H9 (cell line): ENCODE measurements around the gene SAXO1. TPM values are rescaled to one million over a fixed set of nuclear protein-coding genes. Genes with fewer than 3 reads are reported as not detected.

Experiments
- DNase-seq: peaks from one replicate; pipeline ENCODE4 v3.0.0-alpha.2; 2017
- H2AFZ ChIP-seq: one replicate; pipeline ENCODE4 v1.6.1; 2013; ENCODE audit warnings: mild to moderate bottlenecking, low read length, control low read depth, moderate library complexity
- H2AK5ac ChIP-seq: 2 replicates; pipeline ENCODE4 v1.6.1; 2013; ENCODE audit warnings: low read length, control low read depth, mixed read lengths; ENCODE audit not compliant: insufficient read length
- H2BK120ac ChIP-seq: one replicate; pipeline ENCODE4 v1.6.1; 2013; ENCODE audit warnings: low read depth, mild to moderate bottlenecking, low read length, control low read depth, inconsistent platforms; ENCODE audit not compliant: poor library complexity, severe bottlenecking
- H2BK12ac ChIP-seq: 2 replicates; pipeline ENCODE4 v1.6.1; 2013; ENCODE audit warnings: low read length, control low read depth, mixed read lengths, low read depth; ENCODE audit not compliant: insufficient read length
- H2BK15ac ChIP-seq: 2 replicates; pipeline ENCODE4 v1.6.1; 2013; ENCODE audit warnings: low read depth, low read length, control low read depth
- H2BK20ac ChIP-seq: one replicate; pipeline ENCODE4 v1.6.1; 2013; ENCODE audit warnings: low read depth, mild to moderate bottlenecking, low read length, control low read depth, inconsistent platforms; ENCODE audit not compliant: poor library complexity, severe bottlenecking
- H2BK5ac ChIP-seq: 2 replicates; pipeline ENCODE4 v1.6.1; 2013; ENCODE audit warnings: low read length, control low read depth, mixed read lengths; ENCODE audit not compliant: insufficient read length
- H3K14ac ChIP-seq: 2 replicates; pipeline ENCODE4 v1.6.1; 2013; ENCODE audit warnings: low read length, control low read depth; ENCODE audit not compliant: insufficient read depth
- H3K18ac ChIP-seq: 2 replicates; pipeline ENCODE4 v1.6.1; 2013; ENCODE audit warnings: low read depth, mild to moderate bottlenecking, mixed read lengths, low read length, control low read depth; ENCODE audit not compliant: insufficient read length
- H3K23ac ChIP-seq: 2 replicates; pipeline ENCODE4 v1.6.1; 2013; ENCODE audit warnings: low read length, control low read depth, mixed read lengths, low read depth; ENCODE audit not compliant: insufficient read length
- H3K23me2 ChIP-seq: 2 replicates; pipeline ENCODE4 v1.6.1; 2013; ENCODE audit warnings: low read depth, mild to moderate bottlenecking, mixed read lengths, low read length, control low read depth; ENCODE audit not compliant: insufficient read length, poor library complexity, severe bottlenecking
- H3K27ac ChIP-seq: 2 replicates; pipeline ENCODE4 v1.5.1; 2013; ENCODE audit warnings: low read length, control low read depth, mixed read lengths, low read depth; ENCODE audit not compliant: insufficient read length
- H3K27me3 ChIP-seq: 2 replicates; pipeline ENCODE4 v1.6.1; 2013; ENCODE audit warnings: low read length, control low read depth, inconsistent platforms; ENCODE audit not compliant: insufficient read depth
- H3K4ac ChIP-seq: 2 replicates; pipeline ENCODE4 v1.6.1; 2013; ENCODE audit warnings: low read depth, mild to moderate bottlenecking, control low read depth, inconsistent platforms, low read length, moderate library complexity
- H3K4me1 ChIP-seq: 2 replicates; pipeline ENCODE4 v1.6.1; 2013; ENCODE audit warnings: low read length, control low read depth, inconsistent platforms; ENCODE audit not compliant: insufficient read depth
- H3K4me2 ChIP-seq: 2 replicates; pipeline ENCODE4 v1.6.1; 2013; ENCODE audit warnings: low read length, control low read depth, mixed read lengths; ENCODE audit not compliant: insufficient read length, insufficient read depth
- H3K56ac ChIP-seq: 2 replicates; pipeline ENCODE4 v1.6.1; 2013; ENCODE audit warnings: low read depth, mild to moderate bottlenecking, mixed read lengths, low read length, control low read depth; ENCODE audit not compliant: insufficient read length
- H3K79me1 ChIP-seq: 2 replicates; pipeline ENCODE4 v1.6.1; 2013; ENCODE audit warnings: low read depth, mild to moderate bottlenecking, moderate library complexity, low read length, control low read depth, inconsistent platforms; ENCODE audit not compliant: insufficient read depth, poor library complexity, severe bottlenecking
- H3K79me2 ChIP-seq: 2 replicates; pipeline ENCODE4 v1.6.1; 2013; ENCODE audit warnings: low read length, control low read depth, inconsistent platforms; ENCODE audit not compliant: insufficient read depth
- H3K9ac ChIP-seq: 2 replicates; pipeline ENCODE4 v1.6.1; 2013; ENCODE audit warnings: low read length, control low read depth, mixed read lengths; ENCODE audit not compliant: insufficient read length; ENCODE audit errors: extremely low read depth
- H3K9me3 ChIP-seq: one replicate; pipeline ENCODE4 v1.6.1; 2013; ENCODE audit warnings: low read depth, low read length, inconsistent platforms; ENCODE audit not compliant: control insufficient read depth
- H3T11ph ChIP-seq: one replicate; pipeline ENCODE4 v1.6.1; 2013; ENCODE audit warnings: mild to moderate bottlenecking, low read length, control low read depth, inconsistent platforms
- H4K20me1 ChIP-seq: one replicate; pipeline ENCODE4 v1.6.1; 2013; ENCODE audit not compliant: control insufficient read depth, insufficient read length, insufficient read depth
- H4K5ac ChIP-seq: 2 replicates; pipeline ENCODE4 v1.6.1; 2013; ENCODE audit warnings: low read depth, mild to moderate bottlenecking, mixed read lengths, low read length, control low read depth; ENCODE audit not compliant: insufficient read length
- H4K8ac ChIP-seq: replicated peaks from 2 replicates; pipeline ENCODE4 v1.6.1; 2013; ENCODE audit warnings: low read length, control low read depth, mixed read lengths, low read depth; ENCODE audit not compliant: insufficient read length
- H4K91ac ChIP-seq: 2 replicates; pipeline ENCODE4 v1.6.1; 2013; ENCODE audit warnings: low read depth, mild to moderate bottlenecking, moderate library complexity, mixed read lengths, low read length, control low read depth; ENCODE audit not compliant: insufficient read length
- H3K27ac Mint-ChIP-seq, 3 experiments: 2 replicates in 2 of 3; 3 replicates in 1 of 3; pipeline ENCODE4 v1.8.0; 2020 to 2021; ENCODE audit warnings: mixed read lengths in 3 of 3, mild to moderate bottlenecking in 1 of 3, moderate library complexity in 1 of 3
- H3K27me3 Mint-ChIP-seq: 2 replicates; pipeline ENCODE4 v1.8.0; 2021; ENCODE audit warnings: low read depth, mild to moderate bottlenecking, moderate library complexity, mixed read lengths
- H3K36me3 Mint-ChIP-seq, 3 experiments: 2 replicates in 2 of 3; 3 replicates in 1 of 3; pipeline ENCODE4 v1.8.0; 2020 to 2021; ENCODE audit warnings: low read depth in 3 of 3, mixed read lengths in 3 of 3; ENCODE audit not compliant: insufficient read depth in 1 of 3
- H3K4me1 Mint-ChIP-seq, 2 experiments: 2 replicates each; pipeline ENCODE4 v1.8.0; 2020; ENCODE audit warnings: mixed read lengths in 2 of 2
- H3K4me3 Mint-ChIP-seq, 2 experiments: 2 replicates in 1 of 2; 3 replicates in 1 of 2; pipeline ENCODE4 v1.8.0; 2020 to 2021; ENCODE audit warnings: mild to moderate bottlenecking in 2 of 2, mixed read lengths in 2 of 2, moderate library complexity in 1 of 2
- H3K9me3 Mint-ChIP-seq, 2 experiments: 2 replicates in 1 of 2; 3 replicates in 1 of 2; pipeline ENCODE4 v1.8.0; 2020; ENCODE audit warnings: mild to moderate bottlenecking in 2 of 2, mixed read lengths in 2 of 2, moderate library complexity in 1 of 2
- CTCF ChIP-seq: fragments of 200-600 bp; sonication (generic); conservative IDR thresholded peaks from 3 replicates; pipeline ENCODE4 v1.8.0; 2021; ENCODE audit warnings: antibody characterized with exemption, mild to moderate bottlenecking
- total RNA-seq: library from RNA; stranded (reverse); gene quantifications from 2 replicates; pipeline ENCODE4 v1.2.1, GENCODE V29; 2021

SAXO1 gene
- total RNA-seq, 1 experiment from 2014 or later = 0.09 TPM

GRCh38 chr9:18985996-18986395, 47.0 kb downstream of the SAXO1 start:
- Histone ChIP-seq H3T11ph (no peak overlapping the region), H2BK120ac (no peak overlapping the region), H3K14ac (no peak overlapping the region), H3K27ac (no peak overlapping the region), H4K5ac (no peak overlapping the region), H2AFZ (no peak overlapping the region), H3K23ac (no peak overlapping the region), H2BK15ac (no peak overlapping the region), H2BK12ac (no peak overlapping the region), H3K4me2 (no peak overlapping the region), H3K23me2 (no peaks in the 10 kb centered on the region), H2BK5ac (no peak overlapping the region), H2AK5ac (no peak overlapping the region), H3K56ac (no peak overlapping the region), H3K79me2 (no peaks in the 10 kb centered on the region), H3K9me3 (no peaks in the 10 kb centered on the region), H3K27me3 (no peaks in the 10 kb centered on the region), H4K20me1 (no peaks in the 10 kb centered on the region), H4K8ac (no peak overlapping the region), H3K79me1 (no peaks in the 10 kb centered on the region), H3K4me1 (no peaks in the 10 kb centered on the region), H4K91ac (no peak overlapping the region), H3K18ac (no peak overlapping the region), H2BK20ac (no peak overlapping the region), H3K9ac (no peak overlapping the region), H3K4ac (no peak overlapping the region)
- Mint-ChIP-seq H3K27me3 (no peaks in the 10 kb centered on the region), H3K4me3 (no peak overlapping the region), H3K36me3 (no peaks in the 10 kb centered on the region; a peak in 2 of 7 replicates), H3K4me1 (peaks cover 9 to 10% of the 10 kb centered on the region in 2 experiments; a peak in 3 of 4 replicates), H3K9me3 (peaks cover 5 to 6% of the 10 kb centered on the region in 2 experiments; a peak in 2 of 5 replicates), H3K27ac (no peak overlapping the region)
- TF ChIP-seq CTCF = no peak
- DNase-seq = no peak
